Breast epithelium (tissue), 4 donors: Measurements from ENCODE around the gene RNU6-9. TPM values are rescaled to one million over a fixed set of nuclear protein-coding genes. Genes with fewer than 3 reads are reported as not detected.
"Not testable (repeated sequence)": the region's sequence is repeated elsewhere in the genome, so short reads cannot be mapped to it uniquely, and the experiment has no call there.

ENCODE experiments used
- DNase-seq, 2 donors: peaks; one replicate each; pipeline ENCODE4 v3.0.0-alpha.2; 2019; ENCODE audit warnings: low spot score in 2 of 2
- H3K27ac ChIP-seq, 2 donors: fragments of 200-600 bp; sonication (generic) in 1 of 2; one replicate each; pipeline ENCODE4 v1.5.1; 2016 to 2019; ENCODE audit warnings: mild to moderate bottlenecking in 1 of 2
- H3K27me3 ChIP-seq, 2 donors: fragments of 200-600 bp; sonication (generic) in 1 of 2; one replicate each; pipeline versions ENCODE4 v1.5.1 to v1.6.0; 2017 to 2019; ENCODE audit warnings: control low read depth in 1 of 2, mild to moderate bottlenecking in 1 of 2
- H3K36me3 ChIP-seq: fragments of 200-600 bp; one replicate; pipeline ENCODE4 v1.5.1; 2019
- H3K4me1 ChIP-seq, 2 donors: fragments of 200-600 bp; sonication (generic); one replicate each; pipeline ENCODE4 v1.5.1; 2016 to 2019; ENCODE audit warnings: control low read depth in 1 of 2
- H3K4me3 ChIP-seq, 3 donors: fragments of 200-600 bp; sonication (generic); 1 replicate in 2 of 3; 2 replicates in 1 of 3; pipeline ENCODE4 v1.5.1; 2016 to 2019; ENCODE audit warnings: mild to moderate bottlenecking in 3 of 3, moderate library complexity in 2 of 3
- H3K9me3 ChIP-seq, 2 donors: fragments of 200-600 bp; sonication (generic) in 1 of 2; one replicate each; pipeline ENCODE4 v1.5.1; 2016 to 2019; ENCODE audit warnings: control low read depth in 1 of 2
- POLR2A ChIP-seq: fragments of 450-650 bp; IDR thresholded peaks from one replicate; pipeline ENCODE4 v1.6.1; 2016; ENCODE audit warnings: antibody characterized with exemption, mild to moderate bottlenecking, moderate library complexity
- POLR2AphosphoS5 ChIP-seq, 3 donors: sonication (generic); formaldehyde crosslinking; IDR thresholded peaks; one replicate each; pipeline ENCODE4 v1.6.1; 2017; ENCODE audit warnings: antibody characterized with exemption in 3 of 3
- intact Hi-C: fragments of 100-400 bp; cut with DNase I; formaldehyde crosslinking; loops from one replicate; pipeline ENCODE4 v1.15.1; 2023; ENCODE audit warnings: low total_unique reads
- total RNA-seq, 3 donors: library from RNA; depleted of rRNA; stranded (reverse); fragments of >200 nt; gene quantifications; one replicate each; pipeline ENCODE4 v1.1.0, GENCODE V29; 2016
- TF ChIP-seq, protein P1 (sequence below), 3 donors: fragments of 450-650 bp; IDR thresholded peaks; one replicate each; pipeline ENCODE4 v1.5.1; 2016 to 2017; ENCODE audit warnings: antibody characterized with exemption in 3 of 3, mild to moderate bottlenecking in 3 of 3, moderate library complexity in 3 of 3

Gene RNU6-9
- total RNA-seq, 3 donors from 2014 or later: not detected

DNA sequence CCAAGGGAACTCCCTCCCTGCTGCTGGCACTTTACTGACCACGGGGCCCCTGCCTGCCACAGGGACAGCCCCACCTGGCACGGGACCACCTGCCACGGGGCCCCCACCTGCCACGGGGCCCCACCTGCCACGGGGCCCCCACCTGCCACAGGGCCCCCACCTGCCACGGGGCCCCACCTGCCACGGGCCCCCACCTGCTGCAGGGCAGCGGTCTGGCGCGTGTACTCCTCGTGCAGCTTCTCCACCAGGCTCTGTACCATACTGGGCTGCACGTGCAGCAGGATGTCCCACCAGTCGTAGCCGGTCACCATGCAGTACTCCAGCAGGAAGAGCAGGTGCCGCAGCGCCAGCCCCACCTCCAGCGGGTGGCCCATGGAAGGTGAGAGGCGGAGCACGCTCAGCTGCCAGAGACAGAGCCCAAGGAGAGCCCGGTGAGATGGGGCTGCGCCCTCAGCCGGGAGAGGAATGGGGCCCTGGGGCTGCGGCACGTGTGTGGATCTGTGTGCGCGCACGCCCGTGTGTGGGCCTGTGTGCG is 16.4 kb upstream of the RNU6-9 start:
- no peak for DNase-seq
- intact Hi-C loops: no loop called here
- TF ChIP-seq POLR2AphosphoS5 (IDR thresholded peaks at IDR 0.05) (no peak), POLR2A (no peak)
- TF ChIP-seq, protein P1, sequence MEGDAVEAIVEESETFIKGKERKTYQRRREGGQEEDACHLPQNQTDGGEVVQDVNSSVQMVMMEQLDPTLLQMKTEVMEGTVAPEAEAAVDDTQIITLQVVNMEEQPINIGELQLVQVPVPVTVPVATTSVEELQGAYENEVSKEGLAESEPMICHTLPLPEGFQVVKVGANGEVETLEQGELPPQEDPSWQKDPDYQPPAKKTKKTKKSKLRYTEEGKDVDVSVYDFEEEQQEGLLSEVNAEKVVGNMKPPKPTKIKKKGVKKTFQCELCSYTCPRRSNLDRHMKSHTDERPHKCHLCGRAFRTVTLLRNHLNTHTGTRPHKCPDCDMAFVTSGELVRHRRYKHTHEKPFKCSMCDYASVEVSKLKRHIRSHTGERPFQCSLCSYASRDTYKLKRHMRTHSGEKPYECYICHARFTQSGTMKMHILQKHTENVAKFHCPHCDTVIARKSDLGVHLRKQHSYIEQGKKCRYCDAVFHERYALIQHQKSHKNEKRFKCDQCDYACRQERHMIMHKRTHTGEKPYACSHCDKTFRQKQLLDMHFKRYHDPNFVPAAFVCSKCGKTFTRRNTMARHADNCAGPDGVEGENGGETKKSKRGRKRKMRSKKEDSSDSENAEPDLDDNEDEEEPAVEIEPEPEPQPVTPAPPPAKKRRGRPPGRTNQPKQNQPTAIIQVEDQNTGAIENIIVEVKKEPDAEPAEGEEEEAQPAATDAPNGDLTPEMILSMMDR (IDR thresholded peaks at IDR 0.05): no peak
- no peaks in the 10 kb centered on the region for H3K4me1 ChIP-seq
- no peak overlapping the region for H3K4me3 ChIP-seq
- H3K27ac ChIP-seq: no peak overlapping the region
- no peaks in the 10 kb centered on the region for H3K36me3 ChIP-seq
- H3K9me3 ChIP-seq: no peaks in the 10 kb centered on the region
- no peaks in the 10 kb centered on the region for H3K27me3 ChIP-seq

DNA sequence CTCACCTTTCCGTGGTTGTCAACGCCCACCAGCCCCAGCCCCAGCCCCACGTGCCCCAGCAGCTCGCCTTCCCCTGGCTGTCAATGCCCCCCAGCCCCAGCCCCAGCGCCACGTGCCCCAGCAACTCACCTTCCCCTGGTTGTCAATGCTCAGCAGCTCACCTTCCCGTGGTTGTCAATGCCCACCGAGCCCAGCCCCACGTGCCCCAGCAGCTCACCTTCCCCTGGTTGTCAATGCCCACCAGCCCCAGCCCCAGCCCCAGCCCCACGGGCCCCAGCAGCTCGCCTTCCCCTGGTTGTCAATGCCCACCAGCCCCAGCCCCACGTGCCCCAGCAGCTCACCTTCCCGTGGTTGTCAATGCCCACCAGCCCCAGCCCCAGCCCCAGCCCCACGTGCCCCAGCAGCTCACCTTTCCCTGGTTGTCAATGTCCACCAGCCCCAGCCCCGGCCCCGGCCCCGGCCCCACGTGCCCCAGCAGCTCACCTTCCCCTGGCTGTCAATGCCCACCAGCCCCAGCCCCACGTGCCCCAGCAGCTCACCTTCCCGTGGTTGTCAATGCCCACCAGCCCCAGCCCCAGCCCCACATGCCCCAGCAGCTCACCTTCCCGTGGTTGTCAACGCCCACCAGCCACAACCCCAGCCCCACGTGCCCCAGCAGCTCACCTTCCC is 15.2 kb upstream of the RNU6-9 start:
- H3K27me3 ChIP-seq, H3K27ac ChIP-seq, intact Hi-C loops, H3K36me3 ChIP-seq, H3K4me1 ChIP-seq, H3K4me3 ChIP-seq, H3K9me3 ChIP-seq, DNase-seq: not testable (repeated sequence)

DNA sequence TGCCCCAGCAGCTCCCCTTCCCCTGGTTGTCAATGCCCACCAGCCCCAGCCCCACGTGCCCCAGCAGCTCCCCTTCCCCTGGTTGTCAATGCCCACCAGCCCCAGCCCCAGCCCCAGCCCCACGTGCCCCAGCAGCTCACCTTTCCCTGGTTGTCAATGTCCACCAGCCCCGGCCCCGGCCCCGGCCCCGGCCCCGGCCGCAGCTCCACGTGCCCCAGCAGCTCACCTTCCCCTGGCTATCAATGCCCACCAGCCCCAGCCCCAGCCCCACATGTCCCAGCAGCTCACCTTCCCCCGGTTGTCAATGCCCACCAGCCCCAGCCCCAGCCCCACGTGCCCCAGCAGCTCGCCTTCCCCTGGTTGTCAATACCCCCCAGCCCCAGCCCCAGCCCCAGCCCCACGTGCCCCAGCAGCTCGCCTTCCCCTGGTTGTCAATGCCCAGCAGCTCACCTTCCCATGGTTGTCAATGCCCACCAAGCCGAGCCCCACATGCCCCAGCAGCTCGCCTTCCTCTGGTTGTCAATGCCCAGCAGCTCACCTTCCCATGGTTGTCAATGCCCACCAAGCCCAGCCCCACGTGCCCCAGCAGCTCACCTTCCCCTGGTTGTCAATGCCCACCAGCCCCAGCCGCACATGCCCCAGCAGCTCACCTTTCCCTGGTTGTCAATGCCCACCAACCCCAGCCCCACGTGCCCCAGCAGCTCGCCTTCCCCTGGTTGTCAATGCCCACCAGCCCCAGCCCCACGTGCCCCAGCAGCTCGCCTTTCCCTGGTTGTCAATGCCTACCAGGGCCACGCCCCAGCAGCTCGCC is 14.3 kb upstream of the RNU6-9 start:
- H3K4me1 ChIP-seq, H3K36me3 ChIP-seq, H3K27ac ChIP-seq, intact Hi-C loops, H3K9me3 ChIP-seq, DNase-seq, H3K27me3 ChIP-seq, H3K4me3 ChIP-seq: not testable (repeated sequence)

DNA sequence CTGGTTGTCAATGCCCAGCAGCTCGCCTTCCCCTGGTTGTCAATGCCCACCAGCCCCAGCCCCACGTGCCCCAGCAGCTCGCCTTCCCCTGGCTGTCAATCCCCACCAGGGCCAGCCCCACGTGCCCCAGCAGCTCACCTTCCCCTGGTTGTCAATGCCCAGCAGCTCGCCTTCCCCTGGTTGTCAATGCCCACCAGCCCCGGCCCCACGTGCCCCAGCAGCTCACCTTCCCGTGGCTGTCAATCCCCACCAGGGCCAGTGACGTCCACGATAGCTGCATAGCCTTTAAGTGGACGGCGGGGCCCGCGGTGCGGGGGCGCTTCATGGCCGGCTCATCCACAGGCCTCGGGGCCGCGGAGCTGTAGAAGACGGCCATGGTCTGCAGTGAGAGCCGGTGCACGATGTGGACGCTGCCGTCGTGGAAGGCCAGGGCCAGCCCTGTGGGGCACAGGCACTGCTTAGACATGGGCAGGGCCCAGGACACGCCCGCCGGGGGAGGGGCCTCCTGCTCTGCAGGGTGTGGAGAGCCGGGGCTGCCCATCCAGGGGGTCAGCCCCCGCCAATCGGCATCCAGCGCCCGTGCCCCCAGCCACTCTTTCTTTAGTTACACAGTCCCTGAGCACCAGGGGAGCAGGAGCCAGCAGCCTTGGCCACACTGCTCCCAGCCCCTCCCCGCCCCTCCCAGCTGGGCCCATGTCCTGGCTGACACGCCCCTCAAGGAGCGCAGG is 13.4 kb upstream of the RNU6-9 start:
- H3K36me3 ChIP-seq: no peaks in the 10 kb centered on the region
- no peaks in the 10 kb centered on the region for H3K4me1 ChIP-seq
- no peak for DNase-seq
- H3K9me3 ChIP-seq: no peaks in the 10 kb centered on the region
- TF ChIP-seq POLR2AphosphoS5 (IDR thresholded peaks at IDR 0.05): no peak
- TF ChIP-seq, protein P1 (IDR thresholded peaks at IDR 0.05): no peak
- TF ChIP-seq POLR2A: no peak
- intact Hi-C loops: no loop called here
- H3K27ac ChIP-seq: no peak overlapping the region
- no peaks in the 10 kb centered on the region for H3K27me3 ChIP-seq
- no peak overlapping the region for H3K4me3 ChIP-seq

DNA sequence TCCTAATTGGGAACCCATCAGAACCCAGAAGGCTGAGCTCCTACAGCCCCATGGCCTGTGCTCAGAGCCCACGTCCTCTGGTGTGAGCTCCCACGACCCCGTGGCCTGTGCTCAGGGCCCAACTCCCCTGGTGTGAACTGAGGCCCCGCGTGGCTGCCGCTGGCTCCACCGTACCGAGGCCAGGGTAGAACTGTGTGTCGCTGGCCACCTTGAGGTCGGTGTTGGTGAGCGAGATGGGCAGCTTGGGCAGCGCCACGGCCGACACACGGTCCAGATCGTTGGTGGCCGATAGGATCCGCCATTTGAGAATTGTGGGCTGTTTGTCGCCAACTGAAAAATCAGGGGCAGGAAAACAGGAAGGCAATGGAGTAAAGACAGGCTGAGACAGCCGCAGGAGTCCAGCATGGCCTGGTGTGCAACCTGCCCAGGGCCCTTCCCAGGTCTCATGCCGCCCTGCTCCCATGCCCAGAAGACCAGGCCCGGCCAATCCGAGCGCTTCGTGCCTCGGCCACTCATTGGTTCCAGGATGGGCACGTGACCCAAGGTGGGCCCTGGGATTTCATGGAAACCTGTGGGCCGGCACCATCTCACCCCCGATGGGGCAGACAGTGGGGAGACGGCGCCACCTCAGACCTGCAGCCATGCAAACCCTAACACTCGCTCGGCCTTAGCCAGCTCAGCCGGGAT is 11.8 kb upstream of the RNU6-9 start:
- Histone ChIP-seq H3K4me3 (no peak overlapping the region), H3K9me3 (no peaks in the 10 kb centered on the region), H3K36me3 (no peaks in the 10 kb centered on the region), H3K27ac (no peak overlapping the region), H3K4me1 (no peaks in the 10 kb centered on the region), H3K27me3 (no peaks in the 10 kb centered on the region)
- intact Hi-C loops: no loop called here
- no peak for DNase-seq
- TF ChIP-seq POLR2AphosphoS5 (IDR thresholded peaks at IDR 0.05): no peak
- TF ChIP-seq POLR2A: no peak
- TF ChIP-seq, protein P1 (IDR thresholded peaks at IDR 0.05): no peak
